SJSA1 (cell line): ENCODE measurements around the gene ITLN2. TPM values are rescaled to one million over a fixed set of nuclear protein-coding genes. Genes with fewer than 3 reads are reported as not detected.
"Not testable (repeated sequence)": the region's sequence is repeated elsewhere in the genome, so short reads cannot be mapped to it uniquely, and the experiment has no call there.

Experiments used
- DNase-seq, 2 experiments: peaks; one replicate each; pipeline ENCODE4 v3.0.0-alpha.2; 2015 to 2020; ENCODE audit warnings: low spot score in 2 of 2, low read depth in 1 of 2
- H3K27ac ChIP-seq: fragments of 250-450 bp; sonication (Bioruptor Pico); 2 replicates; pipeline ENCODE4 v1.5.1; 2020; ENCODE audit warnings: mild to moderate bottlenecking, moderate library complexity
- H3K27me3 ChIP-seq: fragments of 250-450 bp; sonication (Bioruptor Pico); replicated peaks from 2 replicates; pipeline ENCODE4 v1.5.1; 2020; ENCODE audit warnings: mild to moderate bottlenecking, moderate library complexity
- H3K36me3 ChIP-seq: fragments of 250-450 bp; sonication (Bioruptor Pico); 2 replicates; pipeline ENCODE4 v1.5.1; 2020; ENCODE audit warnings: mild to moderate bottlenecking
- H3K4me1 ChIP-seq: fragments of 250-450 bp; sonication (Bioruptor Pico); replicated peaks from 2 replicates; pipeline ENCODE4 v1.6.1; 2021; ENCODE audit warnings: mild to moderate bottlenecking
- H3K4me3 ChIP-seq: fragments of 250-450 bp; sonication (Bioruptor Pico); 2 replicates; pipeline ENCODE4 v1.5.1; 2020; ENCODE audit warnings: mild to moderate bottlenecking
- H3K9me3 ChIP-seq: fragments of 250-450 bp; sonication (Bioruptor Pico); replicated peaks from 2 replicates; pipeline ENCODE4 v1.5.1; 2020; ENCODE audit warnings: mild to moderate bottlenecking
- total RNA-seq: library from RNA; depleted of rRNA; stranded (reverse); fragments of >200 nt; shearing (Covaris generic); gene quantifications from 2 replicates; pipeline ENCODE4 v1.2.3, GENCODE V29; 2014; rRNA removed

ITLN2 gene
- total RNA-seq, 1 experiment from 2014 or later: not detected

DNA sequence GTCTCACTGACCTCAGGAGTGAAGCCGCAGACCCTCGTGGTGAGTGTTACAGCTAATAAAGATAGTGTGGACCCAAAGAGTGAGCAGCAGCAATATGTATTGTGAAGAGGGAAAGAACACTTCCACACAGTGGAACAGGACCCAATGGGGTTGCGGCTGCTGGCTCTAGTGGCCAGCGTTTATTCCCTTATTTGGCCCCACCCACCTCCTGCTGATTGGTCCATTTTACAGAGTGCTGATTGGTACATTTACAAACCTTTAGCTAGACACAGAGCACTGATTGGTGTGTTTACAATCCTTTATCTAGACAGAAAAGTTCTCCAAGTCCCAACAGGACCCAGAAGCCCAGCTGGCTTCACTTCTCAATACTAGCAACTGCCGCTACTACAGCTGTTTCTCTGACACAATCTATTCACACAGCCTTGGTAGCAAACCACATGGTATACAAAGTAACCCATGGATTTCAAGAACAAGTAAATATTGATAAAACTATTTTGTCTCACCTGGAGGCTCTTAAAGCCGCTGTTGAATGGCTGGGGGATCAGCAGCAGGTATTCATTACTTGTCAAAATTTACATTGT is 44.3 kb downstream of the ITLN2 start:
- Histone ChIP-seq H3K27me3 (peaks cover 12% of the 10 kb centered on the region; the same call in 1 of the 2 replicates), H3K4me1 (no peaks in the 10 kb centered on the region), H3K27ac (no peak overlapping the region), H3K4me3 (no peak overlapping the region), H3K9me3 (no peaks in the 10 kb centered on the region), H3K36me3 (no peaks in the 10 kb centered on the region)
- DNase-seq: no peak

DNA sequence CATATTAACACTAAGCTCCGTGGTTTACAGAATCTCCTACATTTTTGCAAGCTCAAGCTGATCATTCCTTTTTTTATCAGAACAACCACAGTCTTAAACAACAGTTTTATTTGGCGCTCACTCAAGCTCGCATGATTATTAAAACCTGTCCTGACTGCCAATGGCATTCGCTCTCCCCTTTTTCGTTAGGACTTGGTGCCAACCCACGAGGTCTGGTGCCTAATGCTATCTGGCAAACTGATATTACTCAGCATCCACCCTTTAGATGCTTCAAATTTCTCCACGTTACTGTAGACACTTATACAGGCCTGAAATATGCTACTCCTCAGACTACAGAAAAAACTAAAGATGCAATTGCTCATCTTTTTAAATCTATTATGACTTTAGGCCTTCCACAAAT is 46.6 kb downstream of the ITLN2 start:
- no peaks in the 10 kb centered on the region for H3K36me3 ChIP-seq
- no peak overlapping the region for H3K27ac ChIP-seq
- H3K27me3 ChIP-seq: peaks cover 4% of the 10 kb centered on the region; the same call in 1 of the 2 replicates
- H3K4me3 ChIP-seq: no peak overlapping the region
- no peaks in the 10 kb centered on the region for H3K9me3 ChIP-seq
- DNase-seq: no peak
- no peaks in the 10 kb centered on the region for H3K4me1 ChIP-seq

DNA sequence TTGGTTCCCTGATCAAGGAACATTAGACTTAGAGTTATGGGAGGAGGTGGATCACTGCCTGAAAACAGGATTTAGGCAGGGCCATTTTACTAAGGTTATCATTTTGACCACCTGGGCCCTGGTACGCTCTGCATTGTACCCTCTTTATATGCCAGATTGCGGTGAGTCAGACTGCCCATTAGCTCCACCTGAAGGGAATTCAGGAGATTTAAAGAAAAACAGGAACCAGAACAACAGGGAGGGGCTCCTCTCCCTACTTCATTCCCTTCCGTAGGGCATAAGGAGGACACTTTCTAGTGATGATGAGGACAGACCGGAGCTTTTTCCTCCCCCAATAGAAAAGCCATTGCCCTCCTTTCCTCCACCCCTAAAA is 49.0 kb downstream of the ITLN2 start:
- Histone ChIP-seq H3K4me1 (no peaks in the 10 kb centered on the region), H3K9me3 (no peaks in the 10 kb centered on the region), H3K27me3 (no peaks in the 10 kb centered on the region), H3K36me3 (no peaks in the 10 kb centered on the region), H3K4me3 (no peak overlapping the region), H3K27ac (no peak overlapping the region)
- DNase-seq: no peak

DNA sequence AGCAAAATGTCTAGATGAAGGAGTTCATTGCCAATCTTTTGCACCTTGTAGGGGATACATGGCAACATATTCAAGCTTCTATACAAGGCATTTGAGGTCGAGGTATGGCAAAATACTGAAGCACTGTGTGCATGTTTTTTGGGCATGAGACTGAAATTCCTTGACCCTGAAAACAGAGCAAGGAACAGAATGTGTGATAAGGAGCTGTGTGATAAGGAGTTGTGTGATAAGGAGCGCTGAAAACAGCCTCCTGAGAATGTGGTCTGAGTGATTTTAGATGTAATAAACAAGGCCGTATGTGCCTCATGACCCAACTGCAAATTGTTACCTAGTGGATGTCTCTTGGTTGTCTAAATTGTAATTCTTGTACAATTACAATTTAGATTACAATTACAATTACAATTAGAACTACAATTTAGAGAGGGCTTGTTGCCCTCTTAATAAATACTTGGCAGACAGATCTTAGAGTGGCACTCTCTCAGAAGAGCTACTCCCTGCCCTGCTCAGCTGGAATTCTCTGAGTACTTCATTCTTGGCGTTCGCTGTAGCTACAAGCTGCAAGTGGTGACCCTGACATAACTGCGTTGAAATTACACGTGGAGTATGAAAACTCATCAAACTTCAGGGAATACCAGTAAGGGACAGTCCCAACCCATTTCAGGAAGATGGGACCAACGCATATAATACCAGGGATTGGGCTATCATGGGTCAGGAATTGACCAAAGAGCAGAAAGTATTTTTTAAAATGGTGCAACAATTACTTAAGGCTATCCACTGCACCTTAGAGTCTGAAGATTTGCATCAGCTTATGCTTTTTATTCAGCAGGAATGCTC is 49.6 kb downstream of the ITLN2 start:
- no peaks in the 10 kb centered on the region for H3K36me3 ChIP-seq

DNA sequence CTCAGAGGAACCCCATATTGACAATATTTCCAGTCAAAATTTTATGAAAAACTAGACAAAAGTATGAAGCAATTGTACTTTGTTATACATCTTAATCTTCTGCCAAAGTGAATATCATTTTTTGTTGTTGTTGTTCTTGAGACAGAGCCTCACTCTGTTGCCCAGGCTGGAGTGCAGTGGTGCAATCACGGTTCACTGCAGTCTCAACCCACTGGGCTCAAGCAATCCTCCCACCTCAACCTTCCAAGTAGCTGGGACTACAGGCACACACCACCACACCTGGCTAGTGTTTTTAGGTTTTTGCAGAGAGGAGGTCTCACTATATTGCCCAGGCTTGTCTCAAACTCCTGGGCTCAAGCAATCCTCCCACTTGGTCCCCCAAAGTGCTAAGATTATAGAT is 52.4 kb downstream of the ITLN2 start:
- not testable (repeated sequence) for H3K27ac ChIP-seq, H3K36me3 ChIP-seq, H3K27me3 ChIP-seq, H3K4me1 ChIP-seq, H3K4me3 ChIP-seq, H3K9me3 ChIP-seq, DNase-seq

More for the DNA sequence above, 49.6 kb downstream of the ITLN2 start:
- no peaks in the 10 kb centered on the region for H3K27me3 ChIP-seq
- no peaks in the 10 kb centered on the region for H3K9me3 ChIP-seq
- no peak overlapping the region for H3K4me3 ChIP-seq
- no peak overlapping the region for H3K27ac ChIP-seq
- H3K4me1 ChIP-seq: no peaks in the 10 kb centered on the region
- no peak for DNase-seq

- H3K36me3 ChIP-seq: no peaks in the 10 kb centered on the region
- H3K27ac ChIP-seq: no peak overlapping the region
- no peaks in the 10 kb centered on the region for H3K9me3 ChIP-seq
- H3K4me3 ChIP-seq: no peak overlapping the region
- no peaks in the 10 kb centered on the region for H3K27me3 ChIP-seq
- no peak for DNase-seq
- no peaks in the 10 kb centered on the region for H3K4me1 ChIP-seq
Observed at GRCh38 chr1:160901768-160902167, 52.8 kb downstream of the ITLN2 start.

DNA sequence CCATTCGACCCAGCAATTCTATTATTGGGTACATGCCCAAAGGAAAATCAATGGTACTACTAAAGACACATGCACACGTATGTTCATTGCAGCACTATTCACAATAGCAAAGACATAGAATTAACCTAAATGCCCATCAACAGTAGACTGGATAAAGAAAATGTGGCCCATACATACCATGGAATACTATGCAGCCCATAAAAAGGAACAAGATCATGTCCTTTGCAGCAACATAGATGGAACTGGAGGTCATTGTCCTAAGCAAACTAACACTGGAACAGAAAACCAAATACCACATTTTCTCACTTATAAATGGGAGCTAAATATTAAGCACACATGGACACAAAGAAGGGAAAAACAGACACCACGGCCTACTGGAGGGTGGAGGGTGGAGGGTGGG is 53.9 kb downstream of the ITLN2 start:
- not testable (repeated sequence) for H3K27me3 ChIP-seq, H3K9me3 ChIP-seq, H3K4me3 ChIP-seq, H3K27ac ChIP-seq, H3K36me3 ChIP-seq, DNase-seq, H3K4me1 ChIP-seq

Other genes starting within 250 kb of the ITLN2 start
- not detected in 2 replicates for gene CD48, start 243.0 kb downstream of the ITLN2 start, total RNA-seq
- not detected in 2 replicates for gene SLAMF7, start 215.6 kb downstream of the ITLN2 start, total RNA-seq
- not detected in 2 replicates for gene LY9, start 158.6 kb downstream of the ITLN2 start, total RNA-seq
- not detected in 2 replicates for gene CD244, start 91.9 kb downstream of the ITLN2 start, total RNA-seq
- gene ITLN1, start 69.6 kb downstream of the ITLN2 start, total RNA-seq: not detected in 2 replicates
- gene F11R, start 66.3 kb upstream of the ITLN2 start, total RNA-seq: 3.2 and 4.5 TPM in 2 replicates
- gene TSTD1, start 84.2 kb upstream of the ITLN2 start, total RNA-seq: 3.1 TPM in 1 of 2 replicates, not detected in the other
- gene USF1, start 91.2 kb upstream of the ITLN2 start, total RNA-seq: 63.2 and 68.1 TPM in 2 replicates
- not detected in 2 replicates for gene ARHGAP30, start 115.1 kb upstream of the ITLN2 start, total RNA-seq
- 0.21 TPM in 1 of 2 replicates, not detected in the other for gene NECTIN4, start 134.7 kb upstream of the ITLN2 start, total RNA-seq
- not detected in 2 replicates for gene KLHDC9, start 143.6 kb upstream of the ITLN2 start, total RNA-seq
- 116 and 194 TPM in 2 replicates for gene PFDN2, start 163.2 kb upstream of the ITLN2 start, total RNA-seq
- 16.9 and 19.6 TPM in 2 replicates for gene NIT1, start 163.3 kb upstream of the ITLN2 start, total RNA-seq
- 16.9 and 26.3 TPM in 2 replicates for gene DEDD, start 177.9 kb upstream of the ITLN2 start, total RNA-seq
- gene UFC1, start 199.2 kb upstream of the ITLN2 start, total RNA-seq: 60.4 and 105 TPM in 2 replicates
- 3.7 and 4.8 TPM in 2 replicates for gene USP21, start 204.7 kb upstream of the ITLN2 start, total RNA-seq
- gene PPOX, start 211.6 kb upstream of the ITLN2 start, total RNA-seq: 8.9 and 27.7 TPM in 2 replicates
- 32.9 and 37.0 TPM in 2 replicates for gene B4GALT3, start 222.7 kb upstream of the ITLN2 start, total RNA-seq
- not detected in 2 replicates for gene ADAMTS4, start 244.2 kb upstream of the ITLN2 start, total RNA-seq
- gene NDUFS2, start 247.6 kb upstream of the ITLN2 start, total RNA-seq: 76.2 and 84.7 TPM in 2 replicates